Measurements from ENCODE around the gene S1PR2. TPM values are rescaled to one million over a fixed set of nuclear protein-coding genes. Genes with fewer than 3 reads are reported as not detected.

Gene S1PR2
- total and polyA plus RNA-seq, 4 donors: 6.5 to 32.1 (median 13.0) TPM

GRCh38 chr19:10224337-10224736 lies 6.8 kb downstream of the S1PR2 start:
- no peak overlapping the region for H3K27ac ChIP-seq (ENCODE audit: low read depth in 1 of 2, low read length in 1 of 2)

GRCh38 chr19:10223488-10224213 lies 7.5 kb downstream of the S1PR2 start:
- no peak for DNase-seq
- Histone ChIP-seq H3K9ac (ENCODE audit: insufficient read depth in 1 of 2, low read length in 2 of 2) (no peak overlapping the region), H3K9me3 (ENCODE audit: control insufficient read depth in 4 of 4, insufficient read depth in 3 of 4, low read length in 3 of 4) (no peaks in the 10 kb centered on the region), H3K4me1 (ENCODE audit: control insufficient read depth in 5 of 5, insufficient read depth in 5 of 5, low read length in 5 of 5) (peaks cover 0 to 45% (median 14%) of the 10 kb centered on the region in 5 donors), H3K27ac (ENCODE audit: low read depth in 1 of 2, low read length in 1 of 2) (no peak overlapping the region), H3K27me3 (ENCODE audit: control insufficient read depth in 3 of 3, insufficient read depth in 3 of 3, low read length in 2 of 3) (no peaks in the 10 kb centered on the region), H3K4me3 (no peak overlapping the region), H3K36me3 (ENCODE audit: control insufficient read depth in 4 of 4, insufficient read depth in 4 of 4, low read length in 4 of 4) (peaks cover 0 to 34% (median 21%) of the 10 kb centered on the region in 4 donors)
- ATAC-seq (ENCODE audit: insufficient read depth, low FRiP score): no peak
- 96 to 98% methylated on average over 28 of the region's 28 CpGs for WGBS, 2 donors
- no peak for TF ChIP-seq CTCF (IDR thresholded peaks at IDR 0.05; ENCODE audit: control extremely low read depth, extremely low read depth)

More at GRCh38 chr19:10224337-10224736, 6.8 kb downstream of the S1PR2 start:
- no peak for DNase-seq
- Histone ChIP-seq H3K4me1 (ENCODE audit: control insufficient read depth in 5 of 5, insufficient read depth in 5 of 5, low read length in 5 of 5) (peaks cover 0 to 51% (median 16%) of the 10 kb centered on the region in 5 donors), H3K9ac (ENCODE audit: insufficient read depth in 1 of 2, low read length in 2 of 2) (no peak overlapping the region), H3K27me3 (ENCODE audit: control insufficient read depth in 3 of 3, insufficient read depth in 3 of 3, low read length in 2 of 3) (no peaks in the 10 kb centered on the region), H3K4me3 (no peak overlapping the region), H3K36me3 (ENCODE audit: control insufficient read depth in 4 of 4, insufficient read depth in 4 of 4, low read length in 4 of 4) (peaks cover 0 to 34% (median 22%) of the 10 kb centered on the region in 4 donors), H3K9me3 (ENCODE audit: control insufficient read depth in 4 of 4, insufficient read depth in 3 of 4, low read length in 3 of 4) (no peaks in the 10 kb centered on the region)
- no peak for ATAC-seq (ENCODE audit: insufficient read depth, low FRiP score)
- no peak for TF ChIP-seq CTCF (IDR thresholded peaks at IDR 0.05; ENCODE audit: control extremely low read depth, extremely low read depth)
- WGBS, 2 donors: 95 to 96% methylated on average over 23 of the region's 23 CpGs

- no peak overlapping the region for H3K4me3 ChIP-seq
These were observed 8.8 kb downstream of the S1PR2 start for GRCh38 chr19:10222201-10222890.

More at GRCh38 chr19:10222201-10222890, 8.8 kb downstream of the S1PR2 start:
- H3K27ac ChIP-seq (ENCODE audit: low read depth in 1 of 2, low read length in 1 of 2): no peak overlapping the region
- no peaks in the 10 kb centered on the region for H3K9me3 ChIP-seq (ENCODE audit: control insufficient read depth in 4 of 4, insufficient read depth in 3 of 4, low read length in 3 of 4)
- H3K4me1 ChIP-seq (ENCODE audit: control insufficient read depth in 5 of 5, insufficient read depth in 5 of 5, low read length in 5 of 5): peaks cover 0 to 32% (median 7%) of the 10 kb centered on the region in 5 donors
- no peaks in the 10 kb centered on the region for H3K27me3 ChIP-seq (ENCODE audit: control insufficient read depth in 3 of 3, insufficient read depth in 3 of 3, low read length in 2 of 3)
- DNase-seq (no peak), ATAC-seq (ENCODE audit: insufficient read depth, low FRiP score) (no peak)
- TF ChIP-seq CTCF (IDR thresholded peaks at IDR 0.05; ENCODE audit: control extremely low read depth, extremely low read depth): no peak
- no peak overlapping the region for H3K9ac ChIP-seq (ENCODE audit: insufficient read depth in 1 of 2, low read length in 2 of 2)
- H3K36me3 ChIP-seq (ENCODE audit: control insufficient read depth in 4 of 4, insufficient read depth in 4 of 4, low read length in 4 of 4): peaks cover 0 to 33% (median 19%) of the 10 kb centered on the region in 4 donors
- WGBS, 2 donors: 49 to 71% methylated on average over 14 of the region's 14 CpGs

Data from lung (tissue), 12 donors.